Measurements from ENCODE around the gene PRG2.
"Not testable (repeated sequence)": the region's sequence is repeated elsewhere in the genome, so short reads cannot be mapped to it uniquely, and the experiment has no call there.

Gene PRG2

GRCh38 chr11:57364851-57365660 lies 25.4 kb downstream of the PRG2 start:
- no peak for DNase-seq

- DNase-seq = no peak
Observed at GRCh38 chr11:57363131-57364080, 27.0 kb downstream of the PRG2 start.

GRCh38 chr11:57361926-57362325 lies 28.5 kb downstream of the PRG2 start:
- no peak for DNase-seq

GRCh38 chr11:57361420-57361819 lies 29.0 kb downstream of the PRG2 start:
- DNase-seq = not testable (repeated sequence)

- DNase-seq = no peak
Observed at GRCh38 chr11:57360991-57361390, 29.5 kb downstream of the PRG2 start.

- no peak for DNase-seq
Observed at GRCh38 chr11:57359896-57360690, 30.4 kb downstream of the PRG2 start.

GRCh38 chr11:57359396-57359795 lies 31.1 kb downstream of the PRG2 start:
- no peak for DNase-seq

- DNase-seq = no peak
Observed at GRCh38 chr11:57358991-57359390, 31.5 kb downstream of the PRG2 start.

GRCh38 chr11:57358543-57358961 lies 31.9 kb downstream of the PRG2 start:
- no peak for DNase-seq

GRCh38 chr11:57357856-57358255 lies 32.6 kb downstream of the PRG2 start:
- no peak for DNase-seq

GRCh38 chr11:57357310-57357709 lies 33.1 kb downstream of the PRG2 start:
- DNase-seq = no peak

- DNase-seq = no peak
Observed at GRCh38 chr11:57356268-57356667, 34.2 kb downstream of the PRG2 start.

GRCh38 chr11:57354699-57355098 lies 35.8 kb downstream of the PRG2 start:
- DNase-seq = no peak

GRCh38 chr11:57353852-57354251 lies 36.6 kb downstream of the PRG2 start:
- no peak for DNase-seq

- DNase-seq = no peak
Observed at GRCh38 chr11:57353446-57353845, 37.0 kb downstream of the PRG2 start.

GRCh38 chr11:57353036-57353435 lies 37.4 kb downstream of the PRG2 start:
- DNase-seq = no peak

GRCh38 chr11:57349491-57350274 lies 40.8 kb downstream of the PRG2 start:
- DNase-seq = no peak

- DNase-seq = no peak
Observed at GRCh38 chr11:57348636-57349313, 41.7 kb downstream of the PRG2 start.

GRCh38 chr11:57348052-57348451 lies 42.4 kb downstream of the PRG2 start:
- no peak for DNase-seq

GRCh38 chr11:57347336-57347735 lies 43.1 kb downstream of the PRG2 start:
- no peak for DNase-seq

GRCh38 chr11:57345555-57346211 lies 44.8 kb downstream of the PRG2 start:
- DNase-seq = no peak
